Stomach (tissue), 9 donors: Measurements from ENCODE around the gene UFC1. TPM values are rescaled to one million over a fixed set of nuclear protein-coding genes. Genes with fewer than 3 reads are reported as not detected.
A peak's percentile ranks its signal among the peaks of the same experiment; 100 is the strongest.

Experiments
- DNase-seq, 2 donors: peaks; one replicate each; pipeline versions ENCODE4 v3.0.0 to v3.0.0-alpha.2; 2013 to 2019
- H3K27ac ChIP-seq, 5 donors: fragments of 200-600 bp in 4 of 5; sonication (generic) in 4 of 5; one replicate each; pipeline ENCODE4 v1.5.1; 2013 to 2019; ENCODE audit warnings: mild to moderate bottlenecking in 1 of 5, moderate library complexity in 1 of 5
- H3K27me3 ChIP-seq, 3 donors: fragments of 200-600 bp; sonication (generic); one replicate each; pipeline ENCODE4 v1.5.1; 2017 to 2019; ENCODE audit warnings: mixed run types in 1 of 3
- H3K36me3 ChIP-seq, 4 donors: fragments of 200-600 bp; sonication (generic); 1 replicate in 3 of 4; 2 replicates in 1 of 4; pipeline ENCODE4 v1.5.1; 2016 to 2019
- H3K4me1 ChIP-seq, 4 donors: fragments of 200-600 bp; sonication (generic); one replicate each; pipeline ENCODE4 v1.5.1; 2016 to 2019
- H3K4me3 ChIP-seq, 4 donors: fragments of 200-600 bp; sonication (generic) in 3 of 4; one replicate each; pipeline ENCODE4 v1.5.1; 2016 to 2019; ENCODE audit warnings: mild to moderate bottlenecking in 1 of 4
- H3K9me3 ChIP-seq, 4 donors: fragments of 200-600 bp; sonication (generic); one replicate each; pipeline ENCODE4 v1.5.1; 2016 to 2019
- EP300 ChIP-seq: sonication (generic); formaldehyde crosslinking; IDR thresholded peaks from one replicate; pipeline ENCODE4 v1.6.1; 2017; ENCODE audit warnings: antibody characterized with exemption
- POLR2A ChIP-seq, 4 donors: fragments of 450-650 bp; IDR thresholded peaks; one replicate each; pipeline ENCODE4 v1.6.1; 2016; ENCODE audit warnings: antibody characterized with exemption in 4 of 4, control low read depth in 2 of 4, mild to moderate bottlenecking in 1 of 4, moderate library complexity in 1 of 4
- POLR2AphosphoS5 ChIP-seq, 3 donors: sonication (generic); formaldehyde crosslinking; IDR thresholded peaks; one replicate each; pipeline ENCODE4 v1.6.1; 2016; ENCODE audit warnings: antibody characterized with exemption in 3 of 3
- WGBS, 5 donors: extraction: QIAGEN DNeasy Blood & Tissue Kit in 3 of 5; methylation state at CpG; one replicate each; pipeline versions ENCODE4 v1.1.5 to v1.1.7; 2013 to 2018; 5-methylcytosine and 5-hydroxymethylcytosine counted together
- intact Hi-C: fragments of 100-400 bp; cut with DNase I; formaldehyde crosslinking; loops from one replicate; pipeline ENCODE4 v1.15.1; 2023; ENCODE audit warnings: low total_unique reads
- polyA plus RNA-seq, 3 donors: library from polyadenylated mRNA; stranded (reverse); fragments of 200-250 nt; gene quantifications; one replicate each; pipeline ENCODE4 v1.2.3, GENCODE V29; 2013
- total RNA-seq, 5 donors: library from RNA; depleted of rRNA; stranded (reverse); fragments of >200 nt; gene quantifications; one replicate each; pipeline versions ENCODE4 v1.1.0 to v1.2.3, GENCODE V29; 2014 to 2016
- TF ChIP-seq, protein P1 (sequence below), 7 experiments: fragments of 450-650 bp in 4 of 7; fragments of 200-600 bp in 3 of 7; sonication (generic) in 3 of 7; IDR thresholded peaks; one replicate each; pipeline ENCODE4 v1.5.1; 2016 to 2019; ENCODE audit warnings: antibody characterized with exemption in 7 of 7, control low read depth in 2 of 7, mild to moderate bottlenecking in 1 of 7
- donor health status: healthy with polysubstance abuse.
- donor health status: Bipolar disorder and iron deficiency.
- donor health status: healthy.

The UFC1 gene
- total and polyA plus RNA-seq, 8 donors: 21.9 to 206 (median 95.1) TPM; not detected in 1

DNA sequence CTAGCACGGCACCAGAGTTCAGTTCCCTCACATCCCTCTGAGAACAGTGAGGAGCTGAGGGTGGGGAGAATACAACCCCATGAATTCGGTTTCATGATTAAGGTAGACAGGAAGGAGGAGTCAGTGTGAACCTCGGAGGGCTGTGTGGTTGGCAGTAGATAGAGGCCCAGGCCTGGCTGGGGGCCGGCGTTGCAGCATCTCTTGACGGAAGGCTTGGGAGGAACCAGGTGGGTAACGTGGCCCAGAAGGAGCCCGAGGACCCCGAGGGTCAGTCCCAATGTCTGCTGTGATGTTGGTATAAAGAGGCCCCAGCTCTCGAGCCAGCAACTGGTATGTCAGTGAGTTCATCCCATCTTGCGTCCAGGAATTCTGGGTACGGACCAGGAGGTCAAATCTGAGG lies 17.9 kb downstream of the UFC1 start:
- TF ChIP-seq POLR2AphosphoS5 (IDR thresholded peaks at IDR 0.05) (no peak), POLR2A (IDR thresholded peaks at IDR 0.05) (no peak), EP300 (no peak)
- TF ChIP-seq, protein P1, sequence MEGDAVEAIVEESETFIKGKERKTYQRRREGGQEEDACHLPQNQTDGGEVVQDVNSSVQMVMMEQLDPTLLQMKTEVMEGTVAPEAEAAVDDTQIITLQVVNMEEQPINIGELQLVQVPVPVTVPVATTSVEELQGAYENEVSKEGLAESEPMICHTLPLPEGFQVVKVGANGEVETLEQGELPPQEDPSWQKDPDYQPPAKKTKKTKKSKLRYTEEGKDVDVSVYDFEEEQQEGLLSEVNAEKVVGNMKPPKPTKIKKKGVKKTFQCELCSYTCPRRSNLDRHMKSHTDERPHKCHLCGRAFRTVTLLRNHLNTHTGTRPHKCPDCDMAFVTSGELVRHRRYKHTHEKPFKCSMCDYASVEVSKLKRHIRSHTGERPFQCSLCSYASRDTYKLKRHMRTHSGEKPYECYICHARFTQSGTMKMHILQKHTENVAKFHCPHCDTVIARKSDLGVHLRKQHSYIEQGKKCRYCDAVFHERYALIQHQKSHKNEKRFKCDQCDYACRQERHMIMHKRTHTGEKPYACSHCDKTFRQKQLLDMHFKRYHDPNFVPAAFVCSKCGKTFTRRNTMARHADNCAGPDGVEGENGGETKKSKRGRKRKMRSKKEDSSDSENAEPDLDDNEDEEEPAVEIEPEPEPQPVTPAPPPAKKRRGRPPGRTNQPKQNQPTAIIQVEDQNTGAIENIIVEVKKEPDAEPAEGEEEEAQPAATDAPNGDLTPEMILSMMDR (IDR thresholded peaks at IDR 0.05): no peak
- Histone ChIP-seq H3K9me3 (no peaks in the 10 kb centered on the region), H3K36me3 (peaks cover 40 to 84% (median 75%) of the 10 kb centered on the region in 4 donors), H3K27me3 (no peaks in the 10 kb centered on the region), H3K27ac (peak overlapping the region in 4 of 5 donors; percentile 42 to 71 (median 62)), H3K4me3 (no peak overlapping the region), H3K4me1 (peaks cover 24 to 61% (median 49%) of the 10 kb centered on the region in 4 donors)
- DNase-seq: no peak
- intact Hi-C loops: no loop called here
- 82 to 85% (median 83%) methylated on average over 11 to 12 of the region's 12 CpGs for WGBS, 5 donors

DNA sequence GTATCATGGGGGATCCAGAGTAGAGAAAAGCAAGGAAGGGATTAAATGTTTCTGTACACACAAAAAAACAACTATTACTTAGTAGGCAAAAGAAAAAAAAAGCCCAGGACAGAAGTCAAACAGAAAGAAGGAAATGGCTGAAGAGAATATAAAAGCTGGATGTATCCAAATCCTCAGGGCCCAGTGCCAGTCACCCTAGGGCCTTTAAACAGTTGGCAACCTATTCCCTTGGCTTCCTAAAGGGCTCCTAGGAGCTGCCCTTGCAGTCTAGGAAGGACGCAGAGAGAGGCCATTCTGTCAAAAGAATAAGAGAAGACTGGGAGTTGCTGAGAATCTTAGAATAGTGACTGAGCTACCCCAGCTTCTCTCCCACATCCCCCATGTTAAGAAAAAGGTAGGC lies 18.6 kb downstream of the UFC1 start:
- peaks cover 40 to 84% (median 75%) of the 10 kb centered on the region in 4 donors for H3K36me3 ChIP-seq
- TF ChIP-seq POLR2AphosphoS5 (IDR thresholded peaks at IDR 0.05) (no peak), POLR2A (IDR thresholded peaks at IDR 0.05) (no peak), EP300 (no peak)
- TF ChIP-seq, protein P1 (IDR thresholded peaks at IDR 0.05): no peak

DNA sequence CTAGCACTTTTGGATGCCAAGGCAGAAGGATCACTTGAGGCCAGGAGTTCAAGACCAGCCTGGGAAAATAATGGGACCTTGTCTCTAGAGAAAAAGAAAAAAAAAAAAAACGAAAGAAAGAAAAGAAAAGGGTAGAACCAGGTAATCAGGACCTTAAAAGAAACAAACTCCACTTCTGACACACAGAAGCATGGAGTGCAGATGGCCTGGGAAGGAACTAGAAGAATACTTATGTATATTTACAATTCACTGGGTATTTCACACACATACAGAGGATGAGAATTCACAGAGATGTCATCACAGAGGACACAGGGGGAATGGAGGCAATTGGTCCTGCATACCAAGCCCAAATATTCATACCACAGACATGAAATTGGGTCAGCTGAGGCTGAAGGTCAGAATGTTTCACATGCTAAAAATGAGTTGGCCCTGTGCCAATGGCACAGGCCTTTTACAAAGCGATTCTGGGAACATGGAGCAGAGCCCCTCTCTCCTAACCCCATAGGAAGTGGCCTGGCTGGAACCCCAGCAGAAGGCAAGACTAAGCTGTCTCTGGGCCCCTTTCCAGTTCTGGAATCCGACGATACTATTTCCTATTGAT lies 19.1 kb downstream of the UFC1 start:
- WGBS, 5 donors: 33 to 53% (median 46%) methylated on average over 4 of the region's 4 CpGs
- H3K4me1 ChIP-seq: peaks cover 24 to 56% (median 42%) of the 10 kb centered on the region in 4 donors
- H3K9me3 ChIP-seq: no peaks in the 10 kb centered on the region
- no peaks in the 10 kb centered on the region for H3K27me3 ChIP-seq
- TF ChIP-seq POLR2A (IDR thresholded peaks at IDR 0.05) (no peak), POLR2AphosphoS5 (IDR thresholded peaks at IDR 0.05) (peak in 2 of 3 donors; percentile 24 to 68), EP300 (no peak)
- TF ChIP-seq, protein P1 (IDR thresholded peaks at IDR 0.05): no peak
- peak in 1 of 2 donors; percentile 64 for DNase-seq
- peak overlapping the region in 4 of 5 donors; percentile 42 to 71 (median 62) for H3K27ac ChIP-seq
- peaks cover 40 to 81% (median 75%) of the 10 kb centered on the region in 4 donors for H3K36me3 ChIP-seq
- H3K4me3 ChIP-seq: no peak overlapping the region
- intact Hi-C loops: no loop called here

More for the DNA sequence above, 18.6 kb downstream of the UFC1 start:
- H3K27ac ChIP-seq: peak overlapping the region in 4 of 5 donors; percentile 42 to 71 (median 62)
- H3K9me3 ChIP-seq: no peaks in the 10 kb centered on the region
- H3K4me1 ChIP-seq: peaks cover 20 to 57% (median 43%) of the 10 kb centered on the region in 4 donors
- no peak overlapping the region for H3K4me3 ChIP-seq
- intact Hi-C loops: no loop called here
- no peaks in the 10 kb centered on the region for H3K27me3 ChIP-seq
- 26 to 55% (median 40%) methylated on average over 1 of the region's 1 CpG for WGBS, 5 donors
- DNase-seq: peak in 1 of 2 donors; percentile 65

DNA sequence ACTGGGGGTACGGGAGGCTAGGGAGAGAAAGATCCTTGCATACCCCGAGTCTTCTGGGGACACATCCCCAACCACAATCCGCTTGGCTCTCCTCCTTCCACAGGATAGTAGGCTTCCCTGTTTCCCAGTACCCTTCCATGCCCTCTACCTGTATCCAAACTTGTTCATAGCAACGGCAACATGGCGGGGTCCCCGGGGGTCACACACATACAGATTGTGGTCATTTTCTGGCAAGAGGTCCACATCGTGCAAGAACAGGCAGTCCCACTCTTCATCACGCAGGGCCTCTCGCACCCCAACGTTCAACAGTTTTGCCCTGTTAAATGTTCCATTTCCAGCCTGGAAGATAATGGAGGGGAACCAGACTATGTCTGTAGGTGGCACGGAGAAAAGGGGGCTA lies 19.9 kb downstream of the UFC1 start:
- Histone ChIP-seq H3K36me3 (peaks cover 40 to 73% (median 73%) of the 10 kb centered on the region in 4 donors), H3K4me1 (peaks cover 30 to 55% (median 44%) of the 10 kb centered on the region in 4 donors), H3K27me3 (no peaks in the 10 kb centered on the region), H3K27ac (peak overlapping the region in 4 of 5 donors; percentile 22 to 70 (median 46)), H3K4me3 (no peak overlapping the region), H3K9me3 (no peaks in the 10 kb centered on the region)
- no peak for DNase-seq
- TF ChIP-seq POLR2AphosphoS5 (IDR thresholded peaks at IDR 0.05) (no peak), EP300 (no peak), POLR2A (IDR thresholded peaks at IDR 0.05) (no peak)
- TF ChIP-seq, protein P1 (IDR thresholded peaks at IDR 0.05): no peak
- intact Hi-C loops: no loop called here
- 92 to 96% (median 94%) methylated on average over 11 of the region's 11 CpGs for WGBS, 5 donors
